VCaP (cell line): Measurements from ENCODE around the gene NEB.

ENCODE experiments used
- H3K27ac ChIP-seq: fragments of 450-650 bp; 2 replicates; pipeline ENCODE4 v1.5.1; 2017
- TF ChIP-seq, protein P1 (sequence below): fragments of 450-650 bp; conservative IDR thresholded peaks from 2 replicates; pipeline ENCODE4 v1.5.1; 2017; ENCODE audit warnings: mild to moderate bottlenecking, moderate library complexity

The NEB gene

DNA sequence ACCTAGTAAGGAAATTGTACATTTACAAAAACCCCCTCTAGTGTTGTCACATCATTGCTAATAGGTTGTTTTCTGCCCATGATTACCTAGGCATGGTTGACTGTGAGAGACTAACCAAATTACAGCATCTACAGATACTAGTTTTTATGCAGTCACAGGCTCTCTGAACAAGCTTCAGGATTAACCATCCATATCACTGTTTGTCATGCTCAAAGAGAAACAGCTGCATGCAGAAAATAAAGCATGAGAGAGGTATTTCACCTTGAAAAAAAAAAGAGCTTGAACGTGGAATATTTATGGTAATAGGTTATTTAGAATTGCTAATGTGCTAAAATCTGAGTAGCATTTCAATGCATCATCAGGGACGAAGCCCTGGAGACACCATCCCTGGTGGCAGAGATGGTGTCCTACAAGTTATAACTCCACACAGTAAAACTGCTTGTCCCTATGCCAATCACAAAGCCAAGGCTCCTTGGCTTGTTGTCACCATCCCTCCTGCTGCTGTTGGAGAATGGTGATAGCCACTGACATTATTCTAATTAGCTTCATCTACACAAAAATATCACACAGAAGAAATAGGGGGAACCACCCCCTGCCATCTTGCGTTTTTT is 5.4 kb downstream of the NEB start:
- H3K27ac ChIP-seq, result peak overlapping the region; percentile 50
- TF ChIP-seq, protein P1, sequence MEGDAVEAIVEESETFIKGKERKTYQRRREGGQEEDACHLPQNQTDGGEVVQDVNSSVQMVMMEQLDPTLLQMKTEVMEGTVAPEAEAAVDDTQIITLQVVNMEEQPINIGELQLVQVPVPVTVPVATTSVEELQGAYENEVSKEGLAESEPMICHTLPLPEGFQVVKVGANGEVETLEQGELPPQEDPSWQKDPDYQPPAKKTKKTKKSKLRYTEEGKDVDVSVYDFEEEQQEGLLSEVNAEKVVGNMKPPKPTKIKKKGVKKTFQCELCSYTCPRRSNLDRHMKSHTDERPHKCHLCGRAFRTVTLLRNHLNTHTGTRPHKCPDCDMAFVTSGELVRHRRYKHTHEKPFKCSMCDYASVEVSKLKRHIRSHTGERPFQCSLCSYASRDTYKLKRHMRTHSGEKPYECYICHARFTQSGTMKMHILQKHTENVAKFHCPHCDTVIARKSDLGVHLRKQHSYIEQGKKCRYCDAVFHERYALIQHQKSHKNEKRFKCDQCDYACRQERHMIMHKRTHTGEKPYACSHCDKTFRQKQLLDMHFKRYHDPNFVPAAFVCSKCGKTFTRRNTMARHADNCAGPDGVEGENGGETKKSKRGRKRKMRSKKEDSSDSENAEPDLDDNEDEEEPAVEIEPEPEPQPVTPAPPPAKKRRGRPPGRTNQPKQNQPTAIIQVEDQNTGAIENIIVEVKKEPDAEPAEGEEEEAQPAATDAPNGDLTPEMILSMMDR, result no peak; the same call in 1 of the 2 replicates

DNA sequence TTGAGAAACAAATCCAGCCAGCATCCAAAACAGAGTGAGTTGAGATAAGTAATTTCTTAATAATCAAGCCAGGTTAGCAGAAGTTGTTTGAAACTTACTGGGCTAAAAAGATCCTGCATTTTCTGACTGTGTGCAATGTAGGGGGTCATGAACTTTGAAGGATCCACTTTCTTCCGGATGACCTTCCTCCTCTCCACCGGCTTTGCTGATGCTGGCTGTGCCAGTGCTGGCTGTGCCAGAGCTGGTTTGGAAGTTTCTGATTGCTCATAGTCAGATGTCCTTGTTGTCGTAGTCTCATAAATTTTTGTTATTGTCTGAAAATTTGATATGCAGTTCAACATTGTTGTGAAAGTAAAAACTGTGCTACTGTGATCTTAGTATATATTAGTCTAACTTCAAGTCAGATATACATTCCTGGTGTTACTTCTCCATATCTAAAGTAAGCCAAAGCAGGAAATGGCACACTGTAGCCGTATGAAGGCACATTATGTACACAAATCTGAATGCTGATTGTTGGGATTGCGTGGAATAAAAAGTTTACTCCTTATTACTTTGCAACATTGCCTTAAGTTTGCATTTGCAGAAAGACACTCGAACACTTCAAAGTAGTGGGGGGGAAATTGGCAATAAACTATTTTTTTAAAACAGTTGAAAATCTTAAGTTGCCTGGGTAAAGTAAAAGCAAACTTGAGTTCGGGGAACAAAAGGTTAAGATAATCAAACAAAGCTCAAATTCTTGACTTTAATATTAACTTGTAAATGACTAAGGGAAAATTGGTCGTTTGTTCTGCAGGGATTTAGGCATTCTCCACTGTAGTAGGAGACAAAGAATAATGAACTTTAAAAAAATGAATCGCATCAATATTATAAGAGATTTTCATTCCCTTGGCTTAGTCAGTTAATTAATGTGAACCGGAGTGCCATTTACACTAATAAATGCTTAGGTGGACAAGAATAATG is 6.4 kb downstream of the NEB start:
- TF ChIP-seq, protein P1, result no peak
- peak overlapping the region; percentile 50 for H3K27ac ChIP-seq

DNA sequence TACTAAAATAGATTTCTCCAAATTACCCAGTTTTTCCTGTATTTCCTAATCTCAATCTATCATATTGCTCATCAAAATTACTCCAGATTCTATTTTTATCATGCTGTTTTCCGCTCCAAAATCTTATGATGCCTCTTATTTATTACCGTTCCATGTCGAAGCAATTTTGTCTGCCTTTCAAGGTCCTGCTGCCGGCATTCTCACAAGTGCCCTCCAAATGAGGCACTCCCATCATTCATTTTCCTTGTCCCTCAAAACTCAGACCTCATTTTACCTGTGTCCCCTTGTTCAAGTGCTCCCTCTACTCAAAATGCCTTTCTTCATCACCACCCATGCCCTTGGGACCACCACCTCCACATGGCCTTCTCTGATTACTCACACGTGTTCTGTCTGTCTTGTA is 13.1 kb downstream of the NEB start:
- H3K27ac ChIP-seq, result no peak overlapping the region
- TF ChIP-seq, protein P1, result no peak

DNA sequence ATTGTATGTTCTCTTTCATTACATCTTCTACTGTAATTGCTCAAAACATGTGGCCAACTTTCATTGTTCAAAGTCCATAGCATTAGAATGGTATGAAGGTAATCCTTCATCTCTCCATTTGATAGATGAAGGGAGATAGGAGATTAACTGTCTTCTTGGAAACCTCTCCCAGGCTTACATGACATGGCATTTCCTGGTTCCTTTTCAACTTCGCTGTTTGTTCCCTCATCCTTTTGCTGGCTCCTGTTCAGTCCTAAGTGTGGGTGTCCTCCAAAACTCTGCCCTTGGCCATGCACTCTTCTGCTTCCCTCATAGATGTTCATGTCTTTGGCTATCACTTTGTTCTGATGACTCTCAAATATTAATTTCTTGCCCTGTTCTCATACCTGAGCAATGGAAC is 13.8 kb downstream of the NEB start:
- TF ChIP-seq, protein P1, result no peak

DNA sequence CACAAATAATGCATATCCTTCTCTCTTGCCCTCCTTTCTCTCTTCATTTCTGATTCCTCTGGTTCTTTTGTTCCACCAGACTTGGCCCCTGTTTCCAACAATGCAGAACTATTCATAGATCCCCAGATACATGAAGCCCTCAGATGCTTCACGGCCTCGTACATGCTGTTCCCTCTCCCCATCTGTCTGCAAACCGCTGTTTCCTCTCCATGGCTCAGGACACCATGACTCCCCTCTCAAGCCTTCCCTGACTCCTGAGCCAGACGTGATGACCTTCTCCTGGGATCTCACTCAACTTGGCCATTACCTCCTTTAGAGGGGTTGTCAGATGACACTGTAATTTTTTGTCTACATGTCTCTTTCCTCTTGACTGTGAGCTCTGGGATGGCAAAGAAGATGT is 15.5 kb downstream of the NEB start:
- TF ChIP-seq, protein P1, result no peak
- H3K27ac ChIP-seq, result no peak overlapping the region

More for the DNA sequence above, 13.8 kb downstream of the NEB start:
- H3K27ac ChIP-seq, result no peak overlapping the region

DNA sequence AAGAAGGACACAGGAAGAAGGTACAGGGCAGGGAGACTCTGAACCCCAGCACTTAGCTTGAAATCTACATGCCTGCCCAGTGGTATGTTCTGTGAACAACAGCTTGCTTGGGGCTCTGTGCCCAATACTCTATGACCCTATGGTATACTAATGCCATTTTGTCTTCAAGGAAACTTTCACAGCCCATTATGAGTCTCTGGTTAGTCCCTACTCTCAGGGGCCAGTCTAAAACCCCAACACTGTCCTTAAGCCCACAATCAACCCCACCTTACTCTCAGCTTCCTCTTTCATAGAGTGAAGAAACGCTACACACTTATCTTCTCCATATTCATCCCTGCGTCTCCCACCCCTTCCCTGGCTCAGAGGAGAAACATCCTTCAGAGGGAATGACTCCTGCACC is 16.0 kb downstream of the NEB start:
- TF ChIP-seq, protein P1, result no peak

DNA sequence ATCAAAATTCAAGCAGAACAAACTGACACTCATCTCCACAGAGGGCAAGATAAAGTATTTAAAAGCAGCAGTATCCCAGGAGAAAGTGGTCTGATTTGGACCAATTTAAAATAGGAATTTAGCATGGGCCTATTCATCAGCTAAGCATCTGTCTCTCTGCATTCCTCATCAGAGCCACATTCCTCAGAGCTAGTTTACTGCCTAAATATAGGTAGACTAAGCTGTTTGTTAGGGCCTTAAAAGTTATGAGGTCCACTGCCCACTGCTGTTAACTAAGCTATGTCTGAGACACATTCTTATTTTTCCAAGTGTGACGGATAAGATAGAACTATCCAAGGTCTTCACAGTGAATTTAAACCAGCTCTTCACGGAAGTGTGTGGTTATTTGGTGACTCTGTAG is 17.6 kb downstream of the NEB start:
- H3K27ac ChIP-seq, result no peak overlapping the region
- TF ChIP-seq, protein P1, result no peak

More for the DNA sequence above, 16.0 kb downstream of the NEB start:
- H3K27ac ChIP-seq, result no peak overlapping the region
